GM18508 (cell line): ENCODE data around the gene PTPRN2.

Experiments
- ATAC-seq: cut with Tn5 transposase; IDR thresholded peaks from one replicate; pipeline ENCODE4 v1.9.1; 2021; ENCODE audit warnings: moderate number of reproducible peaks; ENCODE audit not compliant: insufficient read depth, unreplicated experiment

The PTPRN2 gene

DNA sequence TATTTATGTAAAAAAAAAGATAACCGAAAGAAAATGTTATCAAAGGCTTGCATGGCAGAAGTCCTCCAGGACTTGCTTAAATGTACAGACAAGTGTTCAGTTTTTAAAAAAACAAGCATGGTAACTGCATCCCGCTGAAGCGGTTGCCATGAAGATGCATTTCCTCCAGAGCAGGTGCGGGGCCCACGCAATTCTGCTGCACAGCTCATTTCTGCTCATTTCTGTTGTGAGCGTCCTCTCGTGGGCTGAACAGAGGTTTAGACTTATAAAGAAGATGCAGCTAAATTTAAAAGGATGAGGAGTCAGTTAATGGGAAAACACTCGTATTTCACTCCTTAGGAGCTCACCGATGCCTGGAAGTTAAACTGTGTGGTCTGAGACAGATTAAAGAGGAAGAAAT, 1003.2 kb downstream of the PTPRN2 start:
- no peak for ATAC-seq

DNA sequence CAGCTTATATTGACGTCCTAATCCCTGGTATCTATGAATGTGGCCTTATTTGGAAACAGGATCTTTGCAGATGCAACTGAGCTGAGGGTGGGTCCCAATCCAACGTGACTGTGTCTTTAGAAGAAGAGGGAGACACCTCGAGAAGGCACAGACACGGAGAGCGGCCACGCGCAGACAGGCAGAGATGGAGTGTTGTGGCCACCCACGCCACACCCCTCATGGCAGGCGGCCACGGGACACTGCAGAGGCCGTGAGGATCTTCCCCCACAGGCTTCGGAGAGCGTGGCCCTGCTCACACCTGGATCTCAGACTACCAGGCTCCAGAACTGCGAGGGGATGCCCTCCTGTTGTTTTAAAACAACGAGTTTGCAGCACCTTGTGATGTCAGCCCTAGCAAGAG, 1005.9 kb downstream of the PTPRN2 start:
- ATAC-seq = no peak

DNA sequence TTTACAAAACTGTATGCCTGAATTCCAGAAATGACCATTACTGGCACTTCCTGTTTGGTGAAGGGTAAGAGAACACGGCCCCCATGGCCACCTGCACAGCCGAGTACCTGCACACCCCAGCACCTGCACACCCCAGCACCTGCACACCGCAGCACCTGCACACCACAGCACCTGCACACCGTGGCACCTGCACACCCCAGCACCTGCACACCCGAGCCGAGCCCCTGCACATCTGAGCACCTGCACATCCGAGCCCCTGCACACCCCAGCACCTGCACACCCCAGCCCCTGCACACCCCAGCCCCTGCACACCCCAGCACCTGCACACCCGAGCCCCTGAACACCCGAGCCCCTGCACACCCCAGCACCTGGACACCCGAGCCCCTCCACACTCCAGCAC, 1007.3 kb downstream of the PTPRN2 start:
- ATAC-seq = no peak

DNA sequence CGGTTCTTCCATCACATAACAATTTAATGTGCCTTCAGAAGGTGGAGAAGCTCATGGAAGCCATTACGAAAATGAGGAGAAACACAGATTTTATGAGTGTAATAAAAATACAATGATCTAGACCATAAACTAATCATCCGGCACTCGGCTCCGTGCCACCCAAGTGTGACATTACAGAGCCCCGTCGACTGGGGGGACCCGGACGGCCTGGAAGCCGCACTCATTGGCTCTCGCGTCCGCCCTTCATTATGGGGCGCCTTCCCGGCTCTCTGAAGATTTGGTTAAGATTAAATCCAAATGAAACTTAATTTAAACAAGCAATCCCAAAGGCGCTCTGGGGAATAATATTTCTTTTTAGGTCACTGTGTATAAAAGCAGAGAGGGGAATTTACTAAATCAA, 1008.2 kb downstream of the PTPRN2 start:
- no peak for ATAC-seq

DNA sequence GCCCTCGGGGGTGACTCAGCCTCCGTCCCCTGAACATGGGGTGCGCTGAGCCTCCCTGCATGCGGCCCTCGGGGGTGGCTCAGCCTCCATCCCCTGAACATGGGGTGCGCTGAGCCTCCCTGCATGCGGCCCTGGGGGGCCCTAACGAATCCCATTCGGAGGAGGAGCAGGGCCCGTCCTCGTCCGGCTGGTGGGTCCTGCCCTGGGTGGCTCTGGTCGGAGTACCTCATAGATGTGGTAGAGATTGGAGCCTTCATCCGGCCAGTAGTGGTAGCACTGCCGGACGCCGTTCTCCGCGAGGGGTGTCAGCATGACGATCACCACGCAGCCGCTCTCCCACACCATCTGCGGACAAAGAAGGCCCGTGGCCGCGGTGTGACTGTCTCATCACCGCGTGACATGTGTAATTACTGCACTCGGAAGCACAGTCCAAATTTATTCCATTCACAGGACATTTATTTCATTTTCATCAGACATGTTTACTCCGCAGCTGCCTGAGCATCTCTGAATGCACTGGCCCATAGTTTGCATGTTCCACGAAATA, 1009.8 kb downstream of the PTPRN2 start:
- no peak for ATAC-seq

DNA sequence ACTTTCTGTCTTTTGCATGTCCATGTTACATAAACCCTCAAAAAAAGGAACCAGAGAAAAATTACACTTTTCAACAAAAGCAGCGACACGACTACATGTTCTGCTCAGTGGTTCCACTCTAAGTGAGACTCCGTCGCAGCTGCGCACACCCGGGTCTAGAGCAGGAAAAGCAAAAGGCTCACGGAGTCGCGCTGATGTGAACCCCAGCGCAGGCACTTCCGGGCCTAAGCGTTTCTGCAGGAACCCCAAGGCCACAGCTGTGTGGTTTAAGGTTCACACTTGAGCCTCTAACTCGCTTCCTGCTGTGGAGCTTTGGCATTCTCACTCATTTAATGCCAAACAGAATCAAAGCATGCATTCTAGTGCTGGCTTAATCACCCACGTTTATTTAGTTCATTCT, 1010.6 kb downstream of the PTPRN2 start:
- no peak for ATAC-seq

DNA sequence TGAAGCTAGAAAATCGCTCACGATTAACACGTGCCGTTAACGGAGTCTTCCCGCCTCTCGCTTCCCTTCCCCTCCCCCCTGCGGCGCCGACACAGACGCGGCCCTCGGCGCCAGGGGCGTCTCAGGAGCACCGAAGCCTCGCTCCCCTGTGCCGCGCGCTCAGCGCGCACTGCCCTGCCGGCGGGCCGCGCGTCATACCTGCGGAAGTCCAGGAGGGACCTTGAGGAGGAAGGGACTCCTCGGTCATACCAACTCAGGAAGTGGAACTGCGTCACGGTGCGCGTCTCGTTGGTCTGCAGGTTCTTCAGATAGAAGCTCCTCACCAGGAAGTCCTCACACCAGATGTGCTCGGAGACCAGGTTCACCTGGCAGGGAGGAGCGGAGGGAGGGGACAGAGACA, 1011.2 kb downstream of the PTPRN2 start:
- ATAC-seq = no peak

DNA sequence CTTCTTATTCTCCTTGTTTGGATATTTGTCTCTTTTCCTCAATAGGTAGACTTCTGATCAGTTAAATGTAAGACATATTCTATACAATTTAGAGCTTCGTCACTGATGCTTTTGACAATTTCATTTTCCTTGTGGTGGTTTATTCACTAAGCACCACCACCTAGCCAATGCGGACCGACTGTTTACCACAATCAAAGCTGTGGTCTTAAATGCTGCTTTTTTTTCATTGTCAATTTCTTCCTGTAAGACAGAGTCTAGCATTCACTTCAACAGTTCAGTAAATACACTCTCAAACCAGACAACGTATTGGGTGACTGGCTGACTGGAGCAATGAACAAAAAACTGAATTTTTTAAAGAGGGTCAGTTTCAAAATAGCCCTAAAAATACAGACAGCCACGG, 1011.8 kb downstream of the PTPRN2 start:
- no peak for ATAC-seq

DNA sequence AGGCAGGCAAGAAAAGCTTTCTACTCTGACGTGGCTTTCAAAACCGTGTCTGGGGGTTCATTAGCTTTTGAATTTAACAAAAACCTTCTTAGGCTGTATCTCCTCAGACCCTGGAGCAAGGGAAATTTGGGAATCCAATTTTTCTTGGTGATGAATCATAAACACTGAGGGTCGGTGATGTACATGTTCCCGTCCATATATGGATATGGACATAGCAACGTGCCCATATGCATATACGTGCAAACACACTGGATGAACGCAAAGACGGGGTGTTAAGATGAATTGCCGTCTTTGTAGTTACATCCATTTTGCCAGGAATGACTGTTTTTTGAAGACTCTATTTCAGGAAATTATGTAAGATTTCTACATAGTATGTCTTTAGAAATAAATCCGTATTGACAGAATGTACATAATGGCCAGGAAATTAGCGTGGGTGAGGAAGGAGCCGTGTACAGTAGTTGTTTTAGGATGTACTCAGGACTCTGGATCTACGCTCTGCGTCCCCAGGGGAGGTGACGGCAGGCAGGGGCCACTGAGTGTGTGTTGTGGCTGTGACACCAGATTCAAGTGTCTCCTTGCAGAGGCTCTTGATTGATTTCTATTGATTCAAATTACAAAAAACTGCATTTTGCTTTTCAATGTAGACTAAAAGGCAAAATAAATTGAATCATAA, 1012.6 kb downstream of the PTPRN2 start:
- ATAC-seq = no peak

DNA sequence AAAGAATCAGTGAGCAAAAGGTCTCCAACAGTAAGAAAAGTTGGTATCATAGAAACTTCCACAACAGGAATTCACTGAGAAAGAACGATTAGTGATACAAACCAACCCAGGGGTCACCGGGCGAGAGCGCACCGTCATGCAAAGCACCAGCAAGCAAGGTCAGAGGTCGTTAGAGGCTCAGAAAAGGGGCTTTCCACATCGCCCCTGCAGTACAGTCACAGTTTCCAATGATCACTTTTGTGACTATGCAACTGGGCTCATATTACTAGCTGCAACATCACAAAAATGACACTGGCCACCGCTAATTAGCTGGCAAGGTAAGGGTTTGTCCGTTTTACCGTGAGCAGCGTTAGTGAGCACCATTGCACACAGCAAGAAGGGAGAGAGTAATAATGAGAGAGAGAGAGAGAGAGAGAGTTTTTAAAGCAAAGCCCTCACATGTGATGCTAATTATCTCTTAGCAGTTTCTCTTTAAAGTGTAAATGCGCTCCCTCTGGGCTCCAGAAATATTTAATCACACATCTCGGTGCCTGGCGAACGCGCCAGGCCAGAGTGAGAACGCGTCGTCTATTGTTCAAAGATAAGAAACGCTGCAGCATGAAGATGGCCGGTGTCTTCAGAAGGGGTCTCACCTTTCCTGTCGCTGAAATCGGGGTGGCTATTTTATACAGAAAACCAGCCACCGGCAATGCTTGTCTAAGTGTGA, 1013.4 kb downstream of the PTPRN2 start:
- no peak for ATAC-seq

DNA sequence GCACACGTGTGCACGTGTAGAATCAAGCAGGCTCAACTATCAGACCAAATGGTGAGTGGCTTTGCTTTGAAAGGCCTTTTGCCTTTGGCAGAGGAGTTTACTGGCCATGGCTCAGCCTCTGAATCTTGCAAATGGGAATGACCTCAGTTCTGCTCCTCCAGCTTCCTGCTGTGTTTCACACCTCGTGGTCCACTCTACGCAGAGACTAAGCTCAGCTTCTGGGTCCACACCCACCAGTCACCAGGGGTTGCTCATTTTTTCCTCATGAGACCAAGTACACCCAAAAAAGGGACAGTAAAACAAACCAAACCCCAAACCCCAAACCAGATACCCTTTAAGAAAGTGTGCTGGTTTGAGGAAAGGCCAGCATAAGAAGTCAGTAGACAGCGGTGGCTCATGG, 1014.4 kb downstream of the PTPRN2 start:
- no peak for ATAC-seq

DNA sequence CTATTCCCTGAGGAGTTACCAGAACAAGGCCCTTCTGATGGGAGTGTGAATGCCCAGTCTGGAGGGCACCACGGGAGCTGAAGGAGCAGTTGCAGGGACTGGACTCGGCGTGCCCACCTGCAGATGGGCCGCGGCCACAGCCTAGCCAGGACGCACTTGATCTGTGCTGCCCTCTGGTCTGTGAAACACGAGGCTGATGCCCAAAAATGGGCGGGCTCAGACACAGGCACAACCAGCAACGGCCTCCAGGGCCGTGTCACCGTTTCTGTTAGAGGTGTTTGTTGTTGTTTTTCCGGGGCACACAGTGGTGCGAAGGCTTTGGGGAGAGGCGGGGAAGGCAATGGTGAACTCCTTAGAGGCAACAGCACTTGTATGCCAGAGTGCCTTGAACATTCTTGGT, 1015.0 kb downstream of the PTPRN2 start:
- no peak for ATAC-seq

DNA sequence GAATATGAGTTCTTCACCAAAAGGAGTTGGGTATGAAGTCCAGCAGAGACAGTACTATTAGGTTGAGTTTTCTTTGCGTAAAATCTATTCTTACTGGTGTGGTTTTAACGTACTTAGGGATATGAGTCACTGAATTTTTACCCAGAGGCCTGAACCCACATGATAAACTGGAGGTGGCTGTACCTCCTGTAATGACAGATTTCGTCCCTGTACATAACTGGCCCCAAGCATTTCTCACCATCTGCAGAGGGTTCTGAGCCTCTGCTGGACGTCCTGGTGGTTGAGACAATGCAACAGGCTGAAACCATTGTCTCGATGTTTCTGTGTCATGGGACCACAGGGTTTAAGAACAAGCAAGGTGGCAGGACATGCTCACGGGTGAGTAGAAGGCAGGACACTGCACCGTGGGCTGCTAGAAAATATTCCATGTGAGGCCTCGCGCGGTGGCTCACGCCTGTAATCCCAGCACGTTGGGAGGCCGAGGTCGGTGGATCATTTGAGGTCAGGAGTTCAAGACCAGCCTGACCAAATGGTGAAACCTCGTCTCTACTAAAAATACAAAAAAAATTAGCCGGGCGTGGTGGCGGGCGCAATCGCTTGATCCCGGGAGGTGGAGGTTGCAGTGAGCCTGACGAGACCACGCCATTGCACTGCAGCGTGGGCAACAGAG, 1017.0 kb downstream of the PTPRN2 start:
- no peak for ATAC-seq

DNA sequence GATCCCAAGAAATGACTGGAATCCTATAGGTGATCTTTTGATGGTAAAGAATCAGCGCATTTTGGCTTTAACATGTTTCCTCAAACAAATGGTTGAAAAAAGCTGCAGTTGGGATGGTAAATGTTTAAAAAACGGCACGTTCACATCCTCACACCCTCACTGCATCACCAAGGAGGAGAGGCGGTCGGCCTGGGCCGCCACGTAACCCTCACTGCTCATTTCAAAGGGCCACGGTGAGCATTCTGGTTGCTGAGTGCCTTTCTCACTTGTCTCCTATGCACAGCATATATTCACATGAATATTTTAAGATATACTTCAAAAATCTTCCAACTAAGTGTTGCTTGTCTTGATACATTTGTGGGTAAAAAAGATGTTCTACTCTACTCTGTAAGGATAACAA, 1017.7 kb downstream of the PTPRN2 start:
- ATAC-seq = no peak

DNA sequence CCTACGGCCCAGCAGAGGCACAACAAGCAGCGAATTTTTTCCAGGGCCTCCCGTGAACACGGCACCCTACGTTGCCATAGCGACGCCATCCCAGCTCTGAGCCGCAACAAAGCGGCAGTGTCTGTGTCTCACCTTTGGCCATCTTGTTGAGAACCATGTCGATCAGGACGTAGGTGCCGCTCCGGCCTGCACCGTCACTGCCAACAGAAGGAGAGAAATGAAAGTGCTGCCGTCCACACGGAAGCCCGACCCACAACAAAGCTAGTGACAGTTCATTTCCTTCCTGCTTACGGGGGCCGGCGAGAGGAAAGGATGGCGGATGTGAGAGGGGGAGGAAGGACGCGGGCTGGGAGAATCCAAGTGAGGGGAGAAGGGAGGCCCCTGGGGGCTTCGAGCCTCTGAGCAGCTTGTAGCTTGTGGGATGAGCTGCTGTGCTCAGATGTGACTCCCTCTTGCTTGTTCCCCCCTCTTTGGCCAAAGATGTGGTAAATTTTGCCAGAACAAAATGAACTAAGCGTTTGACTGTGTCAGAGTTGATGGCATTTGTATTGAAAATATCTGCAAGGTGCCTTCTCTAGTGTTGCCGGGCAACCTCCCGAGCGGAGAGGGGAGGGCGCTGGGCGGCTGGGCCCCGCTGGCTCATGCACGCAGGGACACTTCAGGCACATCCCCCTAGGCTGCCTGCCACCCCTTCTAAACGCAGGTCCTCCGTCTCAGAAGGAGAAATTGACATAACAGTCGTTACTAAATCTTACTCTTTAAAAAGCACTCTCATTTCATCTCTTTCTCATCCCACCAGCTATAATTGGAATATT, 1018.6 kb downstream of the PTPRN2 start:
- peak; percentile 59 for ATAC-seq

DNA sequence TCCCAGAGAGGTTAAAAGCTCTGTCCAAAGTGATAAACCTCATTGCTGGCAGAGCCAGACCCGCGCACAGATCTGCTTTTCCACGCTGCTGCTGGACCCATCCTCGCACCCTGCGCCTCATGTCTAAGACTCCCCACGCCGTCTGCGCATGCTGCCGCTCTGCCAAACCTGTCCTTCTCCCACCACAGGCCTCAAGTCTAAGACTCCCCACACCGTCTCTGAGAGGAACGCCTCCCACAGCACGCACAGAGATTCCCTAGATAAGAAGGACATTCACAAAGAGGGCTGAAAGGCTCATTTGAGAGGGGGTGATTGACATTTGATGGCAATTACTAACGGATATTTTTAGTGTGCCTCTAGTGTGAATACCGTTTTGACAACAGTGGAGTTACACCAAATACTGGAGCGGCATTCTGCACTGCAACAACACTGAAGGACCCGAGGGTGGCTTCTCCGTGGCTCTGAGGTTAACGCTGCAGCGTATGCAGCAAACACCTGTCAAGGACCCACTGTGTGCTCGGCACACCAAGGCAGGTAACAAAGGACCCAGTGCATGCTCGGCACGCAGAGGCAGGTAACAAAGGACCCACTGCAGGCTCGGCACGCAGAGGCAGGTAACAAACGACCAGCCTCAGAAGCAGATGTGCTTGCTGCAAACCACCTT, 1019.4 kb downstream of the PTPRN2 start:
- ATAC-seq = no peak

DNA sequence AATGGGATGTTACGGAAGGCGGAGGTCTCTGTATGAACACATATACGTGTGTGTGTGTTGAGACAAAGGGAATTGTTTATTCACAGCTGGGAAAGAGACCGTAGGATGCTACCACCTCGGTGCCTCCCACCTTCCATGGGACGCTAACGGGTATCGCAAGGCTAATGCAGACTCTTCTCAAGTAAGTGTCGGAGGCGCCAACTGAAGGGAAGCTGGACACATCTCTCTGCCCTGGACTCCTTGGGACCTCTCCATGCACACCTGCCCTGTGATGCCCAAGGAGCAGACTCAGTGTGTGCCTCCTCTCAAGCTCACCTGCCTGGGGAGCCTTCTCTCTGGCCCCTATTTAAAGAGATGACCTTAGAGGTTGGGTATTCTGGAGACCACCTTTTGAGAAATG, 1020.0 kb downstream of the PTPRN2 start:
- no peak for ATAC-seq

DNA sequence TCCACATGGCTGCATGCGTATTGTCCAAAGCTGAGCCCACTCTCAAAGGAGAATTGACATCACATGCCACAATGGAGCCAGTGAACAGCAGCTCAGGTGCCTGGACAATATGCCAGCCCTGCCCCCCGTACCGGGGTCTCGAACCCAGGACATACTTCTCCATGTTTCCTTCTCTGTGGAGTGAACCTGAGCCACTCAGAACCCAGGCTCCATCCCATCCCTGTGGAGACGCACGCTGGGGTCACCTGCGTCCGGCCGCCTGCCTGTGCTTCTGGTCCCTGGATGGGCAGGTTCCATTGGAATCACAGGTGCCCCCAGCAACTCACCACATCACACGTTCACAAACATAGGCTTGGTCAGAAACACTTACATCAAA, 1021.0 kb downstream of the PTPRN2 start:
- ATAC-seq = no peak

DNA sequence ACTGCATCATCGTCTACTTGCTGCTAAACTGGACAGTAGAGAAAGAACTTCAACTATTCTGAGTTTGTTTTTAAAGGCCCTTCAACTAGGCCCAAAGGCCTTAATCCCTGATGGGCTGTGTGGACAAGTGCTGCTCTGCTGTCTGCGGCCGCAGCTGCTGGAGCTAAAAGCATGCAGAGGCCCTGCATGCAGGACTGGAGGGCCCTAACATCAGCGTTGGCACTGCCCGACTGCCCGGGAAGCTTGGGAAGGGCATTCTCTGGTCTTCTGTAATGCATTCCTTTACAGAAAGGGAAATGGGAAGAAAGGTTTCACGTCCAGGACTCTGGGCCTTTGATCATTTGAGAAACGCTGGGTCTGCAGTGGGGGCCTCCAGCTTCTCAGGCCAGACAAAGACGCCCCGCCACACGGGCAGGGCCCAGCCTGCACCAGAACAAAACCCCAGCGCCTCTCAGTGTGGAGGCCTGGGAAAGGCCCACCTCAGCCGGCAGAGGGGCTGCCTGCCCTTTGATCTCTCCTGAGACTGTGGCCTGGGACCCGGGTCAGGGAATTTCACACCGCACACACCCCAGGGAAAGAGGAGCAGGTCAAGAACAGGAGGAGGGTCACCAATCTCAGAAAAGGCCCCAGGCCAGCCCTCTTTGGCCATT, 1021.5 kb downstream of the PTPRN2 start:
- no peak for ATAC-seq

DNA sequence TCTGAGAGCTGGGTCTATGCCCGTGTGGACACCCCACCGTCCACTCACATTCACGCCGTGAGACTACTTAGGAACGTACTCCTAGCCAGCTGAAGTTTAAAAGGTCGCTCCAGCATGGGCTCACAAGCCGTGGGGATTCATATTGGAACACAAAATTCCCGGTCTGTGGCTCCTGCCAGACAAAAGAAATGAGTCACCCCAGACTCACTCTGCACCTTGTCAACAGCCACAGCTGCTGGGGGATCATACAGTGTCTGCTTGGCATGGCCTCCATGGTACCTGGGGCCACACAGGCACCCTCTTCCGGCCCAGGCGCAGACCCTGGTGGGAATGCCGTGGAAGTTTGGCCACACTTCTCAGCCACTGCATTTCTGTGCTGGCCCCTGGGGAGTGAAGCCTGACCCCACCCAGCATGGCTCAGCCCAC, 1022.4 kb downstream of the PTPRN2 start:
- no peak for ATAC-seq
